Fibroblast of lung (primary cell): ENCODE results near the gene NRDC. TPM values are rescaled to one million over a fixed set of nuclear protein-coding genes. Genes with fewer than 3 reads are reported as not detected.

Source experiments
- DNase-seq, 2 donors: peaks; one replicate each; pipeline versions ENCODE4 v3.0.0 to v3.0.0-alpha.2; 2010; ENCODE audit warnings: low read depth in 2 of 2
- H2AFZ ChIP-seq: 2 replicates; pipeline ENCODE4 v1.5.1; 2012; ENCODE audit warnings: low read length, control low read depth, inconsistent platforms
- H3K27ac ChIP-seq: 2 replicates; pipeline ENCODE4 v1.5.1; 2011; ENCODE audit warnings: low read length, control low read depth; ENCODE audit not compliant: insufficient read depth
- H3K27me3 ChIP-seq: 2 replicates; pipeline ENCODE4 v1.5.1; 2011; ENCODE audit warnings: mild to moderate bottlenecking, low read length; ENCODE audit not compliant: control insufficient read depth, insufficient read depth
- H3K36me3 ChIP-seq: 2 replicates; pipeline ENCODE4 v1.5.1; 2011; ENCODE audit warnings: low read length; ENCODE audit not compliant: control insufficient read depth, insufficient read depth
- H3K4me1 ChIP-seq: 2 replicates; pipeline ENCODE4 v1.5.1; 2011; ENCODE audit warnings: low read length; ENCODE audit not compliant: control insufficient read depth, insufficient read depth; ENCODE audit errors: extremely low read depth
- H3K4me2 ChIP-seq: 2 replicates; pipeline ENCODE4 v1.5.1; 2011; ENCODE audit warnings: low read length, control low read depth; ENCODE audit not compliant: insufficient read depth; ENCODE audit errors: extremely low read depth
- H3K4me3 ChIP-seq, 4 experiments: fragments of 200-600 bp in 1 of 4; sonication (generic) in 1 of 4; replicated peaks in 1 of 4; 2 replicates each; pipeline ENCODE4 v1.5.1; 2011 to 2016; ENCODE audit warnings: low read length in 4 of 4, low read depth in 3 of 4, mild to moderate bottlenecking in 3 of 4, control low read depth in 2 of 4, inconsistent platforms in 1 of 4, mixed read lengths in 1 of 4; ENCODE audit not compliant: insufficient read depth in 1 of 4; ENCODE audit errors: control extremely low read depth in 1 of 4
- H3K79me2 ChIP-seq: 2 replicates; pipeline ENCODE4 v1.5.1; 2012; ENCODE audit warnings: mild to moderate bottlenecking, low read length, inconsistent platforms; ENCODE audit not compliant: control insufficient read depth, insufficient read depth
- H3K9ac ChIP-seq: 2 replicates; pipeline ENCODE4 v1.5.1; 2011; ENCODE audit warnings: mild to moderate bottlenecking, low read length, control low read depth; ENCODE audit not compliant: insufficient read depth
- H3K9me3 ChIP-seq: 2 replicates; pipeline ENCODE4 v1.5.1; 2012; ENCODE audit warnings: low read depth, low read length; ENCODE audit not compliant: control insufficient read depth, insufficient read depth
- H4K20me1 ChIP-seq: 2 replicates; pipeline ENCODE4 v1.5.1; 2011; ENCODE audit warnings: low read length; ENCODE audit not compliant: control insufficient read depth, insufficient read depth; ENCODE audit errors: extremely low read depth
- EZH2 ChIP-seq: IDR thresholded peaks from 2 replicates; pipeline ENCODE4 v1.5.1; 2012; ENCODE audit warnings: low read length, control low read depth, mild to moderate bottlenecking; ENCODE audit errors: missing control alignments
- polyA plus RNA-seq, 2 donors: library from polyadenylated mRNA; depleted of rRNA in 1 of 2; stranded (reverse) in 1 of 2; unstranded in 1 of 2; fragments of >200 nt; gene quantifications; 2 replicates each; pipeline ENCODE4 v1.2.1, GENCODE V29; 2011 to 2012; ENCODE audit warnings: missing spikeins in 1 of 2
- total RNA-seq: library from RNA; depleted of rRNA; stranded (reverse); fragments of >200 nt; gene quantifications from 2 replicates; pipeline ENCODE4 v1.2.1, GENCODE V29; 2014
- TF ChIP-seq, protein P1 (sequence below), 2 donors: IDR thresholded peaks in 1 of 2; conservative IDR thresholded peaks in 1 of 2; 1 replicate in 1 of 2; 2 replicates in 1 of 2; pipeline ENCODE4 v1.5.1; 2011 to 2012; ENCODE audit warnings: low read length in 2 of 2, control low read depth in 1 of 2, inconsistent platforms in 1 of 2, low read depth in 1 of 2, mild to moderate bottlenecking in 1 of 2

NRDC gene
- total and polyA plus RNA-seq, 2 donors (not counting 1 experiment from before 2014, with no cell fraction given): 116 to 142 TPM

DNA sequence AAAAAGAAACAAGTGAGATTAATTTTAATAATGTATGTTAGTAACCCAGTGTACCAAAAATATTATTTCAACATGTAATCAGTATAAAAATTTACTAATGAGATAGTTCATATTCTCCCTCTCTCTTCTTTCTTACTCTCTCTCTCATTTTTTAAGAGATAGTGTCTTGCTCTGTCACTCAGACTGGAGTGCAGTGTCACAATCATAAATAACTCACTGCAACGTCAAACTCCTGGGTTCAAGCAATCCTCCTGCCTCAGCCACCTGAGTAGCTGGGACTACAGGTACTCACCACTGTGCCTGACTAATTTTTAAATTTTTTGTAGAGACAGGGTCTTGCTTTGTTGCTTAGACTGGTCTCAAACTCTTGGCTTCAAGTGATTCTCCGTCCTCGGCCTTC, 123.9 kb downstream of the NRDC start:
- Histone ChIP-seq H3K4me3 (no peak overlapping the region), H3K9me3 (no peaks in the 10 kb centered on the region), H3K36me3 (no peaks in the 10 kb centered on the region), H3K4me2 (no peak overlapping the region), H3K27me3 (no peaks in the 10 kb centered on the region), H4K20me1 (no peaks in the 10 kb centered on the region), H3K27ac (no peak overlapping the region), H3K4me1 (no peaks in the 10 kb centered on the region), H3K9ac (no peak overlapping the region), H2AFZ (no peak overlapping the region), H3K79me2 (no peaks in the 10 kb centered on the region)
- DNase-seq: no peak
- TF ChIP-seq, protein P1, sequence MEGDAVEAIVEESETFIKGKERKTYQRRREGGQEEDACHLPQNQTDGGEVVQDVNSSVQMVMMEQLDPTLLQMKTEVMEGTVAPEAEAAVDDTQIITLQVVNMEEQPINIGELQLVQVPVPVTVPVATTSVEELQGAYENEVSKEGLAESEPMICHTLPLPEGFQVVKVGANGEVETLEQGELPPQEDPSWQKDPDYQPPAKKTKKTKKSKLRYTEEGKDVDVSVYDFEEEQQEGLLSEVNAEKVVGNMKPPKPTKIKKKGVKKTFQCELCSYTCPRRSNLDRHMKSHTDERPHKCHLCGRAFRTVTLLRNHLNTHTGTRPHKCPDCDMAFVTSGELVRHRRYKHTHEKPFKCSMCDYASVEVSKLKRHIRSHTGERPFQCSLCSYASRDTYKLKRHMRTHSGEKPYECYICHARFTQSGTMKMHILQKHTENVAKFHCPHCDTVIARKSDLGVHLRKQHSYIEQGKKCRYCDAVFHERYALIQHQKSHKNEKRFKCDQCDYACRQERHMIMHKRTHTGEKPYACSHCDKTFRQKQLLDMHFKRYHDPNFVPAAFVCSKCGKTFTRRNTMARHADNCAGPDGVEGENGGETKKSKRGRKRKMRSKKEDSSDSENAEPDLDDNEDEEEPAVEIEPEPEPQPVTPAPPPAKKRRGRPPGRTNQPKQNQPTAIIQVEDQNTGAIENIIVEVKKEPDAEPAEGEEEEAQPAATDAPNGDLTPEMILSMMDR (conservative IDR thresholded peaks at IDR 0.05 in 1 of 2, IDR thresholded peaks at IDR 0.05 in 1 of 2; ENCODE audit: low read depth in 1 of 2, low read length in 2 of 2): no peak
- no peak for TF ChIP-seq EZH2

DNA sequence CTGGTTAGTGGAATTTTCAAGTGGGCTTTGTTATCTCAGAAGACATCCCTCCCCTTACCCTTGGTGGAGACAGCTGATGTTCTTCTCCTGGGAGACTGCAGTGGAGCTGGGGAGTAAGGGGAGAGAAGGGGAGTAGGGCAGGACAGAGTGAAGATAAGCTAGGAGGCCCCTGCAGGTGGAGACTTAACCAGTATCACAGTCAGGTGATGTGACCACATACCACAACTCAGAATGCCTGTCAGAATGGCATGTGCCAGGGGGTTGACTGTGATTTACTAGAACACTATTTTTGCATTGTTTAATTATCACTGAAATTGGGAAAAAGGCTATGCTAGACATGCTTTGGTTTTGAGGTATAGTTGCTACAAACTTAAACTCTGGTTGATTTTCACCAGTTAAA, 124.6 kb downstream of the NRDC start:
- Histone ChIP-seq H3K4me1 (no peaks in the 10 kb centered on the region), H2AFZ (no peak overlapping the region), H3K4me2 (no peak overlapping the region), H3K36me3 (no peaks in the 10 kb centered on the region), H3K9me3 (no peaks in the 10 kb centered on the region), H3K27ac (no peak overlapping the region), H3K79me2 (no peaks in the 10 kb centered on the region), H3K27me3 (no peaks in the 10 kb centered on the region), H3K9ac (no peak overlapping the region), H4K20me1 (no peaks in the 10 kb centered on the region), H3K4me3 (no peak overlapping the region)
- TF ChIP-seq, protein P1 (conservative IDR thresholded peaks at IDR 0.05 in 1 of 2, IDR thresholded peaks at IDR 0.05 in 1 of 2; ENCODE audit: low read depth in 1 of 2, low read length in 2 of 2): no peak
- no peak for TF ChIP-seq EZH2
- no peak for DNase-seq

DNA sequence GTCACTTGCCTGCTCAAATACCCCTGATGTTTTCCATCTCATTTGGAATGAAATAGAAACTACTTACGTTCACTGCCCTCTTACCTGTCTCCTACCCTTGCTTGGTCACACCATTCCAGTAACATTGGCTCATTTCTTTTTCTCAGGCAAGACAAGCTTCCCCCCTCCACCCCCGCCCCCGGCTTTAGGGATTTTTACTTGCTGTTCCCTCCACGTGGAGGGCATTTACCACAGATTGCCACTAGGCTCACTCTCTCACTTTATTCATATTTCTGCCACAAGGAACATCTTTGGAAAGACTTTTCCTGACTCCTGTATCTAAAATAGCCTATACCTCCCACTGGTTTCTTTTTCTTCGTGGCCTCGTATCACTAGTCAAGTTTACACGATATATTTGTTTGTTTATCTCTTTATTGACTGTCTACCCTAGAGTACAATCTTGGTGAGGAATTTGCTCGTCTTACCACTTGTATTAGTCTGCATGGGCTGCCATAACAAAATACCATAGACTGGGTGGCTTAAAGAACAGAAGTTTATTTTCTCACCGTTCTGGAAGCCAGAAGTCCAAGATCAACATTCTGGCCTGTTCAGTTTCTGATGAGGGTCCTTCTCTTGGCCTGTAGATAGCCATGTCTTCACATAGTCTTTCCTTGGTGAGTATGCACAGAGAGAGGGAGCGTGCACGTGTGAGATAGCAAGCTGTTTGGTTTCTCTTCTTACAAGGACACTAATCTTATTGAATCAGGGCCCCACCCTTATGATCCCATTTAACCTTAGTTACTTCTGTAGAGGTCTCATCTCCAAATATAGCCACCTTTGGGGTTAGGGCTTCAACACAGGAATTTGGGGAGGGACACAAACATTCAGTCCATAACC, 126.2 kb downstream of the NRDC start:
- no peak for DNase-seq
- Histone ChIP-seq H3K4me2 (no peak overlapping the region), H3K9ac (no peak overlapping the region), H3K4me3 (no peak overlapping the region), H3K4me1 (no peaks in the 10 kb centered on the region), H3K27me3 (no peaks in the 10 kb centered on the region), H3K27ac (no peak overlapping the region), H3K79me2 (no peaks in the 10 kb centered on the region), H3K36me3 (no peaks in the 10 kb centered on the region), H4K20me1 (no peaks in the 10 kb centered on the region), H3K9me3 (no peaks in the 10 kb centered on the region), H2AFZ (no peak overlapping the region)
- TF ChIP-seq, protein P1 (conservative IDR thresholded peaks at IDR 0.05 in 1 of 2, IDR thresholded peaks at IDR 0.05 in 1 of 2; ENCODE audit: low read depth in 1 of 2, low read length in 2 of 2): no peak
- no peak for TF ChIP-seq EZH2
